Medulla oblongata (tissue), 1 donor: ENCODE measurements around the gene FNDC10.

Experiments used
- DNase-seq: peaks from one replicate; pipeline ENCODE4 v3.0.0-alpha.2; 2015; ENCODE audit errors: extremely low spot score

FNDC10 gene

DNA sequence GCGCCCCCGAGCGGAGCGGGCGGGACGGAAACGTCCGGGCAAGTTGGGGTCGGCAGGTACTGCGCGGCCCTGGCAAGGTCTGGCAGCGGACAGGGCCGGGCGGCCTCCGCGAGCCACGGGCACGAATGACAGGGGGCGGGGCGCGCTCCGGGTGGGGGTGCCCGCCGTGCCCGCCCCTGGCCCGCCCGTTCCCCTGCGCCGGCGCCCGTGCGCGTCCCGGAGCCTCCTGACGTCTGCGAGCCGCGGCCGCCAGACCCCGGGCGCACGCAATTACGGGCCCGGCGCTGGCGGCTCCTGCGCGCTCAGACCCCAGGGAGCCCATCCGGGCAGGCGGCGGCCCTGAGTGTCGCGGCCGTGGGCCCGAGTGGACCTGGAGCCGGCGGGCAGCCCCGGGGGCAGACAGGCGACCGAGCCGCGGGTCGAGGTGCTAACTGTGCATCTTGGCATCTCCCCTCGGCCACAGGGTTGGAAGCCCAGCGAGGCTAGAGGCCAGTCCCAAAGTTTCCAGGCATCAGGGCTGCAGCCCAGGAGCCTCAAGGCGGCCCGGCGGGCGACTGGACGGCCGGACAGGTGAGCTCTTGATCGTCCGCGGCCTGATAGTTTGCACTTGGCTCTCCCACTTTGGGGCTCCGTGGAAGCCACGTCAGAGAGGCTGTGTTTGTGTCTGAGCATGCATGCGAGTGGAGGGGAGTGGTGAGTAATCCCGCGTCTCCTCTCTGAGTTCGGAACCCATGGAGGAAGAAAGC, 16.3 kb upstream of the FNDC10 start:
- DNase-seq, result peak; percentile 7

DNA sequence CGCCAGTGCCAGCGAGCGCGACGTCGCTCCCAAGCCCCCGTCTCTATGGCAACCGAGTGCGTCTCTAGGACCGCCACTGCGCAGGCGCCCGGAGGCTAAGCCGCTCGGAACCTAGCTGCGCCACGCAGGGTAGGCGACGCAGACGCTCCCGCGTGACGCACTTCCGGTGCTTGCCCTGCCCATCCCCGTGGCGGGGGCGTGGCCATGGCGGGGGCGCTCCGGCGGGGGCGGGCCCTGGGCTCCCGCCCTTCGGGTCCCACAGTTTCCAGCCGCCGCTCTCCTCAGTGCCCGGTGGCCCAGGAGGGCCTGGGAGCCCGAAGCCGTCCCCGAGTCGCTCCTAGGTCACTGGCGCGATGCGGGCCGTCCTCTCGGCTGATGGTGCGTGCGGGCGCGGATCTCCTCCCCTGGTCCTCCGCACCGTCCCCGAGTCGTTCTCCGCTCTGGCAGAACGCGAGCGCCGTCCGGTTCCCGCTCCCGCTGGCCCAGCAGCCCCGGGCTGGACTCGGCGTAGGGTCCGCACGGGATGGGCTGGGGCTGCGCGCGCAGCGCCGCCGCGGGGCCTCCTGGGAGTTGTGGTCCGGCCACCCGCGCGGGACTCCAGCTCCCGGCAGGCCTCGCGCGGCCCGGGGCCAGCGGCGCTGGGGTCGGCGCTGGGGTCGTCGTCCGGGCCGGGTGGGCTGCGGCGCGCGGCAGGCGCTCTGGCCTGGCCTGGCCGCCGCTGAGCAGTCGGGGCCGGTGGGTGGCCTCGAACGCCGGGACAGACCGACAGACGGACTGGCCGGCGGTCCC, 15.5 kb upstream of the FNDC10 start, which contains the start of gene MIB2:
Gene MIB2 (plus strand): TSS at position 245 of the 789 bp plus-strand sequence. CDS start 7,953 bp downstream, outside the sequence.
- DNase-seq, result peak; percentile 98

DNA sequence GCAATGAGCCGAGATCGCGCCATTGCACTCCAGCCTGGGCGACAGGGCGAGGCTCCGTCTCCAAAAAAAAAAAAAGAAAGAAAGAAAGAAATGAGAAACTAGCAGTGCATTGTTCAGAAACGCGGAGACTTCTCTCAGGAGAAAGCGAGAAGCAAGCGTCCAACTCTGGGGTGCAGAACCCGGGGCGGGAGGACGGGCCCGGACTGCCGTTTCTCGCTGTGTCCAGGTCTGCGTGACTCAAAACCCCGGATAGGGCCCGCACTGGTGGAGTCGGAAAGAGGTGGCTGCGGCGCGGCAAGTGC, 15.0 kb upstream of the FNDC10 start:
- no peak for DNase-seq

DNA sequence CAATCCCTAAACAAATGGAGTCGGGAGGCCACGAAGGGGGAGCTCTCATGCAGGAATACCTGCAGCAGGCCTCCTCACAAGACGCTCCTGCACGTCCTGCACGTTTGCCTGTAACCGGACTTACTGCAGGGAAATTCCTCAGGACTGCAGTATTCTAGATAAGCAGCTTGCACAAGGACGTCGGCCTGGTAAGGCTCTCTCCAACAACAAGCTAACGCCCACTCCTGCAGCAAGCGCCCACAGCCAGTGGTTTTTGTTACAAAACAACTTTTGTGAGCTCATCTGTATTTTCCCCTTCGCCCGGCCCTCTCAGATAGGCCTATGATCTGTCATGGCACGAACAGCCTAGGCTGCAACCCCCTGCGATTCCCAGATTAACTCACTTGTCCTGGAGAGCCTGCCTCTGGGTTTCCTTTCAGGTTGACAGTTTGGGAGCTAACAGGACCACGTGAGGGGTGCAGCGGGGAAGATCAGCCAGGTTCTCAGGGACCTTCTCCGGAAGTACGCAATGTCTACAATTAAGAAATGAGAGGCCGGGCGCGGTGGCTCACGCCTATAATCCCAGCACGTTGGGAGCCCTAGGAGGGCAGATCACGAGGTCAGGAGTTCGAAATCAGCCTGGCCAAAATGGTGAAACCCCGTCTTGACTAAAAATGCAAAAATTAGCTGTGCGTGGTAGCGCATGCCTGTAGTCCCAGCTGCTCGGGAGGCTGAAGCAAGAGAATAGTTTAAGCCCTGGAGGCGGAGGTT, 14.4 kb upstream of the FNDC10 start:
- DNase-seq, result no peak

DNA sequence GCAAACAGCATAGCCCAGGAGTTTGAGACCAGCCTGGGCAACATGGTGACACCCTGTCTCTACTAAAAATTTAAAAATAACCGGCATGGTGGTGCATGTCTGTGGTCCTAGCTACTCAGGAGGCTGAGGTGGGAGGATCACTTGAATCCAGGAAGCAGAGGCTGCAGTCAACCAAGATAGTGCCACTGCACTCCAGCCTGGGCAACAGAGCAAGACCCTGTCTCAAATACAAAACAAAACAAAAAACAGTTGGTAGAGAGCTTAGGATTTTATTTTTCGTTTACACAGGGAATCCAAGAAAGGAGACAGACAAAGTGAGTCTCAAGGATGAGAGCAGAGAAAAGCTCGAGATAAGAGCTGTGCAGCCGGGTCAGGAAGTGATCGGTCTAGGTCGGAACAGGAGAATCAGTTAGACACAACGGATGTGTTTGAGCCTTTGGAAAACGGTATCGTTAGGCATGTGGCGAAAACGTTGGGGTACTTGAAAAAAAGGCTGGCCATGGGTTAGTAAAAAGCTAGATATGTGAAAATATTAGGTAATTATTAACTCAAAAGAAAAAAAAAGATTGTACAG, 13.7 kb upstream of the FNDC10 start:
- no peak for DNase-seq

DNA sequence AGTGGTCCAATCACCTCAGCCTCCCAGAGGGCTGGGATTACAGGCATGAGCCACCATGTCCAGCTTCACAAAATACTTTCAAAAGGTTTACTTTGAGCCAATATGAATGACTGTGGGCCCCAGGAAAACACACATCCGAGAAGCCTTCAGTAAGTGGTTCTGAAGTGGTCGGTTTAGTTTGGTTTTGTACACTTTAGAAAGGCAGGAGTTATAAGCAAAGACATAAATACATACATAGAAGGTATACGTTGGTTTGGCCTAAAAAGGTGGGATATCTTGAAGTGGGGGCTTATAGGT, 12.1 kb upstream of the FNDC10 start:
- no peak for DNase-seq

DNA sequence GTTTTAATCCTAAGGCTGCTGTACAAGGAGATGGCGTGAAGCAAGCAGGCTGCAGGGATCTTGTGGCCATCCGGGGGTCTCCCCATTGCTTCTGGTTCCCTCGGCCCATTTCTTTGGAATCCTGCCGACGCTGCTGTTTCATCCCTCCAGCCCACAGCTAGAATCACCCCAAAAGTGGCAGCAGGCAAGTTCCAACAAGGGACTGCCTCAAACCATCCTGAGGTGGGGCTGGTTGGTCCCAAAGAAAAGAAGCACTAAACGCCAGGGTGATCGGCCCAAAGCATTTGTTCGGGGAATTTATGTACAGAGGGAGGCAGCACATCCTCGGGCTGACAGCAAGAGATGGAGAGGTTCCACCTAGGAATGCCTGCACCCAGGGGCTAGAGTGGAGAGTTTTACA, 10.9 kb upstream of the FNDC10 start:
- no peak for DNase-seq

DNA sequence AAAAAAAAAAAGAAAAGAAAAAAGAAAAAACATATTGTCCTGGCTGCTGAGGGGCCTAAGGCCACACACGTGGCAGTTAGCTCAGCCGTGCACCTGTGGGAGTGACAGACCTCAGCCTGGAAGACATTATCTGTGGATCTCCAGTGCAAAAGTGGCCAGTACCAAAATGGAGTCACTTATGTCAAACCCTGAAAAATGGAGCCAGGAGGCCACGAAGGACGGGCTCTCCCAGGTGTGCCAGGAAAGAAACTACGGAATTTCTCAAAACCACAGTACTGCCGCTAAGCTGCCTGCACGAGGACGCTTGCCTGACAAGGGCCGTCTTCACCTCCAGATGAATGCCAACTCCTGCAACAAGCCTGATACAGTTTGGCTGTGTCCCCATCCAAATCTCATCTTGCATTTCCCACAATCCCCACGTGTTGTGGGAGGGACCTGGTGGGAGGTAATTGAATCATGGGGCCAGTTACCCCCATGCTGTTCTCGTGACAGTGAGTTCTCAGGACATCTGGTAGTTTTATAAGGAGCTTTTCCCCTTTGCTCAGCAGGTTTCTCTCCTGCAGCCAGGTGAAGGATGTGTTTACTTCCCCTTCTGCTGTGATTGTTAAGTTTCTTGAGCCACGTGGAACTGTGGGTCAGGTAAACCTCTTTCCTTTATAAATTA, 10.0 kb upstream of the FNDC10 start:
- no peak for DNase-seq

DNA sequence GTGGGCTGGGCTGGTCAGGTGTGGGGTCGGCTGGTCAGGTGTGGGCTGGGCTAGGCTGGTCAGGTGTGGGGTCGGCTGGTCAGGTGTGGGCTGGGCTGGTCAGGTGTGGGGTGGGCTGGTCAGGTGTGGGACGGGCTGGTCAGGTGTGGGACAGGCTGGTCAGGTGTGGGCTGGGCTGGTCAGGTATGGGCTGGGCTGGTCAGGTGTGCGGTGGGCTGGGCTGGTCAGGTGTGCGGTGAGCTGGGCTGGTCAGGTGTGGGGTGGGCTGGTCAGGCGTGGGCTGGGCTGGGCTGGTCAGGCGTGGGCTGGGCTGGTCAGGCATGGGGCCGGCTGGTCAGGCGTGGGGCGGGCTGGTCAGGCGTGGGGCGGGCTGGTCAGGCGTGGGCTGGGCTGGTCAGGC, 6.3 kb upstream of the FNDC10 start:
- no peak for DNase-seq

DNA sequence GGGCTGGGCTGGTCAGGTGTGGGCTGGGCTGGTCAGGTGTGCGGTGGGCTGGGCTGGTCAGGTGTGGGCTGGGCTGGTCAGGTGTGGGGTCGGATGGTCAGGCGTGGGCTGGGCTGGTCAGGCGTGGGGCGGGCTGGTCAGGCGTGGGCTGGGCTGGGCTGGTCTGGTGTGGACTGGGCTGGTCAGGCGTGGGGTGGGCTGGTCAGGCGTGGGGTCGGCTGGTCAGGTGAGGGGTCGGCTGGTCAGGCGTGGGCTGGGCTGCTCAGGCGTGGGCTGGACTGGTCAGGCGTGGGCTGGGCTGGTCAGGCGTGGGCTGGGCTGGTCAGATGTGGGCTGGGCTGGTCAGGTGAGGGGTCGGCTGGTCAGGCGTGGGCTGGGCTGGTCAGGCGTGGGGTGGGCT, 5.8 kb upstream of the FNDC10 start:
- no peak for DNase-seq

DNA sequence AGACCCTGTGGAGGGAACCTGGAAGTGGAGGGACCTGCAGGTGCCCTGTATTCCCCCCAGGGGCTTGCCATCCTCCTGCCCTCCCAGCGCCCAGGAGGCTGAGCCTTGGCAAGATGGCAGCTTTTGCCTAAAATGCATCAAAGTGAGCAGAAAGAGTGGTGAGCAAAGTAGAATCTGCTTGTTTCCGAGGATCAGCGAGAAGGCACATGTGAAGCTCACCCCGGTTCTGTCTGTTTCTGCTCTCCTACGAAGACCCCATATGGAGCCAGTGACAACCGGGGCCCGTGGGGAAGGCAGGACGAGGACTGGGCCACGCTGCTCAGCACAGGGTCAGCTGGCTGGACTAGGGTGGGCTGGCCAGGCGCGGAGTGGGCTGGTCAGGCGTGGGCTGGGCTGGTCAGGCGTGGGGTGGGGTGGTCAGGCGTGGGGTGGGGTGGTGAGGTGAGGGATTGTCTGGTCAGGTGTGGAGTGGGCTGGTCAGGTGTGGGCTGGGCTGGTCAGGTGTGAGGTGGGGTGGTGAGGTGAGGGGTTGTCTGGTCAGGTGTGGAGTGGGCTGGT, 5.2 kb upstream of the FNDC10 start:
- no peak for DNase-seq

DNA sequence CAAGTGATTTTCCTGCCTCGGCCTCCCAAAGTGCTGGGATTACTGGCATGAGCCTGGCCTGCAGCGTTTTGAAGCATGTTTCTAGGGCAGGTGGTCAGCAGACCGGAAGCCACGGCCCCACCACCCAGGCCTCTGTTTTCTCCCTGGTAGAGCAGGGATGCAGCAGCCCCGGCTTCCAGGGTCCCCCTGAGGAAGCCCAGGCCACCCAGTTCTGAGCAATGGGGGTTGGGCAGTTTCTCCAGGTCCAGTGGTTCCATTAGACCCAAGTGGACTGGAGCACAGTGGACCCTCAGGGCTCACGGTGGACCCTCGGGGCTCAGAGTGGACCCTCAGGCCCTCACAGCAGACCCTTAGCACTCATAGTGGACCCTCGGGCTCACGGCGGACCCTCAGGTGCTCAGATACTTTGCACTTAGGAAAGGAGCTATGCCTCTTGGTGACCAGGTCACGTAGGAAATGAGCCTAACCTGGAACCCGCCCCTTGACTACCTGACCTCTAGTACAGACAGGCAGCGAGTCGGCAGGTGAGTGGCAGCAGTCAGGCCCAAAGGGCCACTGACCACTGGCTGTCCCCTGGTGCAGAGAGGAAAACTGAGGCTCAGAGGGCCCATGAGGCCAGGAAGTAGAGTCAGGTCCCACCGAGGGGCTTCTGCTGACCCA, 4.6 kb upstream of the FNDC10 start:
- no peak for DNase-seq

DNA sequence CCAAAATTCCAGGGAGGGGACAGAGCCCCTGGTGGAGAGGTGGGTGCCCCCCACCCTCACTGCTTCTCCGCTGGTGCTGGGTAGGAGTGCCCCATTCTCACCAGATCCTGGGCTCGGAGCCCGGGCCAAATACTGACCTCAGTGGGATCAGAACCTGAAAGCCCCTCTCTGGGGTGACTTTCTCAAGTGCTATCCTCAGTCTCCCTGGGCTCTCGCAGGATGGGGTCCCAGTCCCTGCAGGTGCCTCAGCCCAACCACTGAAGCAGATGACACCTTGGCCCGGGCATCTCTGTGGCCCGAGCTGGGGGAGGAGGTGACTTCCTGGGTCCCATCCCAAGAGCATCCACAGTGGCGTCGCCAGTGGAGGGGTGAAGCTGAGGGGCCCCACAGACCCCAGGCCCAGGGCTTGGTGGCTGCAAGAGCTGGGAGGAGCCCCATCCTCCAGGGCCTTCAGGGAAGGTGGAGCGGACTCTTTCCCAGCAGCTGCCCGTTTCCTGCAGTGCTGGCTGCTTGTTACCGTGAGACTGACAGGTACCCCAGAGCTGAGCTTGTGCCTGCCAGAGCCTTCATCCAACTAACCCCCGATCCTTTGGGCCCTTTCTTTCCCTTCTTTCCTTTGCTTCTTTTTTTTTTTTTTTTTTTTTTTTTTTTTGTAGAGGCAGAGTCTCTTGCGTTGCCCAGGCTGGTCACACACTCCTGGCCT, 3.9 kb upstream of the FNDC10 start:
- DNase-seq, result no peak

DNA sequence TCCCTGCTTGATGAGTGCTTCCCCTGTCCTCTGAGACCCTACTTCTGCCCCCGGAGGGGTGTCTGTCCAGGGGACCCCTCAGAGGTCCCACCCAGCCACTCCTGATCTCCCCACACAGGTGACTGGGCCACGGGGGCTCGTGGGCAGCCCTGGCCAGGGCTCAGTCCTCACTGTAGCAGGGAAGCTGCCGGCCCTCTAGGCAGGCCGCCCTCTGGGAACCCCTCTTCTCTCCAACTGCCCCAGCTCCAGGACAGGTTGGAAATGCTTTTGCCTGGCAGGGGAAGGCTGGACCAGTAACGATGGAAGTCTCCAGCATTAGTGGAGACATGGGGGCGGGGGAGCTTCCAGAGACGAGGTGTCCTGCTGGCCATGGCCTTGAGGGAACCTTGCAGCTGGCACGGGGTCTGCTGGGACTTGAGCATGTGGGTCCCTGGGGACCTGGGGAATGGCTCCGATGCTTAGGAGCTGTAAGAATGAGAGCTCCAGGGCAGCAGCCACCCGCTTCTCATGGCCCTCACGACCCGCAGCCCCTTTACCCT, 3.1 kb upstream of the FNDC10 start:
- DNase-seq, result no peak

DNA sequence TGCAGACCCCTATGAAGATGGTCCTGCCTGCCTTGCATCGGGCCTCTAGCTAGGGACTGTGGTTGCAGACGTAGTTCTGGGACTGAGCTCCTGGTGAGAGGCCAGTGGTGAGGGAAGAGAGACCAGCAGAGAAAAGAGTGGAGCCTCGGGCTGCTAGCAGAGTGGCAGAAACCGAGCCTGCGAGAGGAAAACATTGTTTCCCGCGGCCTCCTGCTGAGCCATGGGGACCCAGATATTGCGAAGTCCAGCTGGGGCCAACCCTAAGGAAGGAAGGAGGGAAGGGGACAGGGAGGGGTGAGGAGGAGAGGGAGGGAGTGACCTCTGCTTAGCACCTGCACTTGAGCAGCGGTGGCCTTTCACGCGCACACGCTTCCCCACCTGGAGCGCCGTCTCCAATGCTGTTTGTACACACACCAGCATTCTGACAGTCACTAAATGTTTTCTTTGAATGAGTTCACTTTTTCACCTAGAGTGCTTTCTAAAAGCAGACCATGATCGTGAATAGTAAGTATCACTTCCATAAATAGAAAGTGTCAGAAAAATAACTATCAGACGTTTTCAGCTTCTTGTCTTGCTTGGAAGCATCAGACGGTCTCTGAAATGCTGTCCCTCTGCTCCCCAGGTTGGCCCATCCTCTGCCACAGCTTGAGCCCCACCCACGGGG, 2.5 kb upstream of the FNDC10 start:
- no peak for DNase-seq

DNA sequence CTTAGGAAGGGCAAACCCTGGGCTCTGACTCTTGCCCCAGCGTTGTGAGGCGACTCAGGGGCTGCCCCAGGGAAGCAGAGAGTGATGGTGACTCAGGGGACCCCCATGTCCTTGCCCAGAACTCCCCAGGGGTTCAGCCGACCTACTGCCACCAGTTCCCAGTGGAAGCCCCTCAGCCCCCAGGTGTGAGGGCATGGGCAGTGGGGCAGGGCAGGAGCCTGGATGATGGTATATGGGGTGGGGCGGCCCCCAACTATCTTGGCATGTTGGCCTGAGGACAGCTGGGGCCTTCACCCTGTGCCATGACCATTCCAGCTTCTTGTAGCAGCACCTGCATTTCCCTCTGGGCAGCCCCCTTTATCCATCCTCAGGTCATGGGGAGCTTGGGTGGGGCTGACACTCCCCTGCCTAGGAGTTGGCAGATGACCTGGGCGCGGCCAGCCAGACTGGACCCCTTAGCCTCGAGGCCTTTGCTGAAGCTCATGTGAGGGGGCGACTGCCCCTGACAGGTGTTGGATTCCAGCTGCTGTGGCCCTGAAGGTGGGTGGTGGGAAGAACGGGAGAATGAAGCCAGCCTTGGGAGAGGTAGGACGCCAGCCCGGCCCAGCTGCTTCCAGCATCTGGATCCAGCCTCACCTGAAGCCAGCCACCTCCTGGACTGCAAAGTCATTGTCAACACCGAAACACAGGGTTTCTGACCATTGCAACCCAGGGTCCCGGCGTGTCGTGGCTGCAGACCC, 1.8 kb upstream of the FNDC10 start:
- no peak for DNase-seq

DNA sequence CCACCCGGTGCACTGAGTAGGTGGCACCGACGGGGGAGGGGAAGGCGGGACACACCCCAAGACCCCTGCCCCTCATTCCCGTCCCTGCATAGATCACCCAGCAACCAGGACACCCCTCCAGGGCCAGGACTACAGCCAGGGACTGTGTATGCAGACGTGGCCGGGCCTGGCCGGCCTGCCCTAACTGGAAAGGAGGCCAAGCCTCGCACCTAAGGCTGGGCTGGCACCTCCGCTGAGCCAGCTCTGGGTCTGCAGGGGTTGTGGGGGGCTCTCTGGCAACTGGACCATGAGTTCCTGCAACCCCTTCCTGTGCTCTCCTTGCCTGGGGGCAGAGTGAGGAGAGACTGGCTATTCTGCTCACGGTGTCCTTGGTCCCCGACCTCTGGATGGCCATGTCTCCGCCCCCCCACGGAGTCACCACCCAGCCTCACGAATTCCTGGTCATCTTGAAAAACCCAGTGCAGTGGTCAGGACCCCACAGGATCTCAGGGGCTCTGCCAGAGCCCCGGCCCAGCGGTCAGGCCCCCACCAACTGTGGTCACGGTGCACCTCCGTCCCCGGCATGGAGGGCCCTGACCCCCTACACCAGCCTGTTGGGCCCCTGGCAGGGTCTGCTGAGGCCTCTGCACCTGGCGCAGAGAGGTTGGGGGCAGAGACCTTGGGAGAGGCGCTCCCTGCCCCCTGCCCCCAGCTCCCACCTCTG, 1.1 kb upstream of the FNDC10 start:
- no peak for DNase-seq
